Measurements from ENCODE around the gene FIZ1. TPM values are rescaled to one million over a fixed set of nuclear protein-coding genes. Genes with fewer than 3 reads are reported as not detected.
"Not testable (repeated sequence)": the region's sequence is repeated elsewhere in the genome, so short reads cannot be mapped to it uniquely, and the experiment has no call there.

The FIZ1 gene
- total and polyA plus RNA-seq, 2 experiments from 2014 or later, result 5.4 to 10.1 TPM

- H3F3A ChIP-seq (replicated peaks; ENCODE audit: low read depth); H3K27ac Mint-ChIP-seq; H3K9me2 ChIP-seq (ENCODE audit: insufficient read depth); DNase-seq (ENCODE audit: low spot score); H3K4me1 Mint-ChIP-seq; H3K4me2 ChIP-seq; H3K4me3 ChIP-seq; H3K27ac ChIP-seq (ENCODE audit: low read depth); H3K4me3 Mint-ChIP-seq; H3K27me3 ChIP-seq (ENCODE audit: insufficient read depth); ATAC-seq; H3K27me3 Mint-ChIP-seq (ENCODE audit: insufficient read depth, low read depth, poor library complexity); H4K20me1 ChIP-seq (replicated peaks; ENCODE audit: insufficient read depth); H2AFZ ChIP-seq; H3K79me2 ChIP-seq (replicated peaks; ENCODE audit: insufficient read depth); H3K9me3 Mint-ChIP-seq; H3K4me1 ChIP-seq (ENCODE audit: insufficient read depth); H3K36me3 ChIP-seq (ENCODE audit: insufficient read depth): not testable (repeated sequence)
- peaks cover 20% of the 10 kb centered on the region for H3K36me3 Mint-ChIP-seq (ENCODE audit: low read depth)
These were observed 25.4 kb downstream of the FIZ1 start for GRCh38 chr19:55573929-55574328.

GRCh38 chr19:55569477-55569876, 29.8 kb downstream of the FIZ1 start:
- not testable (repeated sequence) for H3K4me3 ChIP-seq; H3K36me3 ChIP-seq (ENCODE audit: insufficient read depth); H3K27me3 ChIP-seq (ENCODE audit: insufficient read depth); H3K4me1 ChIP-seq (ENCODE audit: insufficient read depth); H3K79me2 ChIP-seq (replicated peaks; ENCODE audit: insufficient read depth); H4K20me1 ChIP-seq (replicated peaks; ENCODE audit: insufficient read depth); H3K4me3 Mint-ChIP-seq; ATAC-seq; H3K9me2 ChIP-seq (ENCODE audit: insufficient read depth); H2AFZ ChIP-seq; H3K27ac ChIP-seq (ENCODE audit: low read depth); DNase-seq (ENCODE audit: low spot score); H3F3A ChIP-seq (replicated peaks; ENCODE audit: low read depth); H3K4me2 ChIP-seq; H3K27me3 Mint-ChIP-seq (ENCODE audit: insufficient read depth, low read depth, poor library complexity); H3K9me3 Mint-ChIP-seq; H3K4me1 Mint-ChIP-seq; H3K36me3 Mint-ChIP-seq (ENCODE audit: low read depth); H3K27ac Mint-ChIP-seq

- no peaks in the 10 kb centered on the region for H3K36me3 Mint-ChIP-seq (ENCODE audit: low read depth)
- Histone ChIP-seq H2AFZ (no peak overlapping the region), H3K27ac (ENCODE audit: low read depth) (no peak overlapping the region), H3K4me3 (no peak overlapping the region), H3K36me3 (ENCODE audit: insufficient read depth) (no peaks in the 10 kb centered on the region), H3K79me2 (replicated peaks; ENCODE audit: insufficient read depth) (no peaks in the 10 kb centered on the region), H4K20me1 (replicated peaks; ENCODE audit: insufficient read depth) (no peaks in the 10 kb centered on the region), H3K9me2 (ENCODE audit: insufficient read depth) (peaks cover 4% of the 10 kb centered on the region; the same call in 1 of the 2 replicates), H3K4me1 (ENCODE audit: insufficient read depth) (no peaks in the 10 kb centered on the region), H3K27me3 (ENCODE audit: insufficient read depth) (no peaks in the 10 kb centered on the region), H3K4me2 (no peak overlapping the region), H3F3A (replicated peaks; ENCODE audit: low read depth) (no peaks in the 10 kb centered on the region)
- H3K27ac Mint-ChIP-seq, result no peak overlapping the region
- DNase-seq (ENCODE audit: low spot score), result no peak
- no peaks in the 10 kb centered on the region for H3K4me1 Mint-ChIP-seq
- no peak for TF ChIP-seq EZH2phosphoT487 (IDR thresholded peaks at IDR 0.05; ENCODE audit: unreplicated experiment)
- TF ChIP-seq ZNF114 (CRISPR knock-in tag; IDR thresholded peaks at IDR 0.05), result no peak
- no peak for TF ChIP-seq STAT1 (IDR thresholded peaks at IDR 0.05; ENCODE audit: unreplicated experiment)
- H3K9me3 Mint-ChIP-seq, result no peaks in the 10 kb centered on the region
- H3K27me3 Mint-ChIP-seq (ENCODE audit: insufficient read depth, low read depth, poor library complexity), result peaks cover 4% of the 10 kb centered on the region
- ATAC-seq, result no peak
- H3K4me3 Mint-ChIP-seq, result no peak overlapping the region
These were observed 31.5 kb downstream of the FIZ1 start for GRCh38 chr19:55567708-55568328.

- Mint-ChIP-seq H3K27me3 (ENCODE audit: insufficient read depth, low read depth, poor library complexity) (peaks cover 4% of the 10 kb centered on the region), H3K4me3 (no peak overlapping the region), H3K36me3 (ENCODE audit: low read depth) (no peaks in the 10 kb centered on the region), H3K27ac (no peak overlapping the region), H3K9me3 (no peaks in the 10 kb centered on the region), H3K4me1 (no peaks in the 10 kb centered on the region)
- H3K36me3 ChIP-seq (ENCODE audit: insufficient read depth), result no peaks in the 10 kb centered on the region
- H3K27ac ChIP-seq (ENCODE audit: low read depth), result no peak overlapping the region
- H3K4me1 ChIP-seq (ENCODE audit: insufficient read depth), result no peaks in the 10 kb centered on the region
- no peaks in the 10 kb centered on the region for H3F3A ChIP-seq (replicated peaks; ENCODE audit: low read depth)
- no peaks in the 10 kb centered on the region for H3K79me2 ChIP-seq (replicated peaks; ENCODE audit: insufficient read depth)
- H3K4me2 ChIP-seq, result no peak overlapping the region
- no peak overlapping the region for H2AFZ ChIP-seq
- H3K9me2 ChIP-seq (ENCODE audit: insufficient read depth), result peaks cover 4% of the 10 kb centered on the region; the same call in 1 of the 2 replicates
- no peak for DNase-seq (ENCODE audit: low spot score)
- H3K4me3 ChIP-seq, result no peak overlapping the region
- no peak for ATAC-seq
- H3K27me3 ChIP-seq (ENCODE audit: insufficient read depth), result no peaks in the 10 kb centered on the region
- no peaks in the 10 kb centered on the region for H4K20me1 ChIP-seq (replicated peaks; ENCODE audit: insufficient read depth)
- TF ChIP-seq EZH2phosphoT487 (IDR thresholded peaks at IDR 0.05; ENCODE audit: unreplicated experiment) (no peak), ZNF114 (CRISPR knock-in tag; IDR thresholded peaks at IDR 0.05) (no peak), NANOG (IDR thresholded peaks at IDR 0.05; ENCODE audit: borderline replicate concordance) (no peak), ETS1 (IDR thresholded peaks at IDR 0.05) (no peak), EZH2 (IDR thresholded peaks at IDR 0.05; ENCODE audit: low read depth, unreplicated experiment) (no peak), JUNB (IDR thresholded peaks at IDR 0.05; ENCODE audit: unreplicated experiment) (no peak)
These were observed 32.5 kb downstream of the FIZ1 start for GRCh38 chr19:55566823-55567222.
